Left forelimb (tissue), 1 donor: Measurements from ENCODE around the gene TRPV5.
A peak's percentile ranks its signal among the peaks of the same experiment; 100 is the strongest.

ENCODE experiments used
- DNase-seq: peaks from one replicate; pipeline ENCODE4 v3.0.0-alpha.2; 2018; ENCODE audit warnings: low spot score

Gene TRPV5

DNA sequence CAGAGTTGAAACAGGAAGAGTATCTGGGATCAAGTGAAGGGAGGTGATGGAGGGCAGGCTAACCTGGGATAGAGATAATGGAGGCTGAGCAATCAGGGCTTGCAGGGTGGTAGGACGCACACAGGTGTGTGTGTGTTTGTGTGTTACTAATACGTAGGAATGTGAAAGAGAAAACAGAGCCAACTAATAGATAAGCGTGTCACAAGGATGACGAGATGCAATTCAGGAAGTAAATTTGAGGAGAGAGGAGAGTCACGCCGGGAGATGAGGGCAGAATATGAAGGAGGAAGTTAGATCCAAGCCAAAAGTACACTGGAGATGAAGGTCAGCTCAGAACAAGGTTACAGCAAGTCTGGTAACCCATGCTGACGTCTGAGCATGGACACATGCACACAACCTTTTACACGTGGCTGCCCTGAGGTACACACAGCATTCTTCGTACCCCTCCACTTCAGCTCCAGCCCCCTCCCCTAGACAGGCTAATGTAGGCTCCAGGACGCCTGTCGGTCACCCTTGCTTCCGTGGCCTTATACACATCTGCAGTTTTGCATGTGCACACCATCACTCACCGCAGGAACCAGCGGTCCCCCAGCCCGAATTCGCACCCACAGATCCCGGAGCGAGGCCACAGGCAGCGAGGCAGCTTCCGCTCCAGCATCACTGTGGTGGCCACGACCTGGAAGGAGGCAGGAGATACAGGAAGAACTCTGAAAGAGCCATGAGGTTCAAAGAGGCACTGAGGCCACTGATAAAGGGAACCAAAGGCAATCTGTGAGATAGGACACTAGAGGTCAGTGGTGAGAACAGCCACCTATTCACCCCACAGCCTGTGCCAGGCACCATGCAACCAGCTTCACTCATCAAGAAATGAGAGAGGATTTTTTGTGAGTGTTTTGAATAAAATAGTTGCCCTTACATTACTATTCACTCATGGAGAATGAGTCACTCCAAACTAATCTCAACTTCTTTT lies 24.3 kb downstream of the TRPV5 start:
- no peak for DNase-seq

DNA sequence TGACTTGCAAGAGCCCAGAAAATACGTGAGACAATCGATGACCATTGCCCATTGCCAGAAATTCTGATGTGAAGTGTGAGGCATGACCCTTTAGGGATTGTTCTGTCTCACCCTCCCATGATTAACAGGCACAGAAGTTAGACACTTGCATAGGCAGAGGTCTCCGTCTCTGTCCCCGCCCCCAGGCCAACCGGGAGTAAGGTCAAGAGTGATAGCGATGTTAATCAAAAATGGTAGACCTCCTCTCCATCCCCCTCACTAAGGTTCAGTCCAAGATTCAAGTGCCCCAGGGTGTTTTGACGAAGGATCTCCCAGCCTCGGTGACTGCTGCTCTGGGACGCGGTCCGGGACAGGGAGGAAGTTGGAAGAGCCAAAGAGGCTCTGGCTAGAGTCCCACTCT lies 25.3 kb downstream of the TRPV5 start:
- no peak for DNase-seq

DNA sequence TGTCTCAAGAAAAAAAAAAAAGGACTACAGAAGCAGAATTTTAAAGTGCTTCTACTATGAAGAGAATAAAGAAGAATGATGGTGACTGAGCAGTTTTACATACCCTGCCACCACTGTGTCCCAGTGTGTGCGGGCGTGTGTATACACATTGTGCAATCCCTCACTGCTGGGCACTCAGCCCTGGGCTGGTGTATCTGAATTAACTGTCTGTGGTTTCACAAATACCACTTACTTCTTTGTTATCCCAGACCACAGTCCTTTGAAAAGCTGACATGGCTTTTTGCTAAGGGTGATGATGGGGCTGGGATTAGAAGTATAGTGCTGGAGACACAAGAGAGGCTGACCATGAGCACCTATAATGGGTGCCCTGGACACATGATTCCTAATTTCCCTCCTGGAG lies 26.9 kb downstream of the TRPV5 start:
- no peak for DNase-seq

DNA sequence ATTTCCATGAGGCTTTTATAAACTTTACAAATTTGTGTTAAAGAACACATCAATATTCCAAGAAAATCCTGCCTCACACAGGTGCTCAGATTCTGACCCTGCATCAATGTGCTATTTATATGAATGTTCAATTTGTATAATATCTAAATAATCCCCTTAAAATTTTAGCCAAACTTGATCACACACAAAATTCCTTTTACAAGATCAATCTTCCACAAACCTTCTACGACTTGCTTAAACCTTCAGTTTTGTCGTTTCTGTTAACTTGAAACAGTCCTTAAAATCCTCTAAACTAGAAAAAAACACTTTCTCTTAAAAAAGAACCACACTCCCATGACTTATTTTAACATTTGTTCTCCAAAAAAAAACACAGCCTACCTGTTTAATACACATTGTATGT lies 27.8 kb downstream of the TRPV5 start:
- no peak for DNase-seq

DNA sequence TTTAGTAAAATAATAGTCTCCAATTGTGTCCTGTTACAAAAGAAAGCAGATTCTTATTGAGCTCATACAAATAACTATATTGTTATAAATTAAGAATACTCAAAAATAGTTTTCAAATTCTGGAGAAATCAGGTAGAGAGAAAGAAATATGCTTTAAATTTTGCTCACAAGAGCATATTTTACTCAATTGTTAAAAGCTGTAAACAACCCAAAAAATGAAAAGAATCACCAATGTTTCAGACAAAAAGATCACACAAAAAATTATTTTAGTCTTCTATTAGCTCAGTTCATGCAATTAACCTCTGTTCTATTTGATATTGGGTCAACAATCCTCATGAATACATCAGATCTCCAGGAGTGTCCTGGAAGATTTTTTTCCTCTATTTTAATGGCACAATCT lies 29.4 kb downstream of the TRPV5 start:
- DNase-seq = no peak

DNA sequence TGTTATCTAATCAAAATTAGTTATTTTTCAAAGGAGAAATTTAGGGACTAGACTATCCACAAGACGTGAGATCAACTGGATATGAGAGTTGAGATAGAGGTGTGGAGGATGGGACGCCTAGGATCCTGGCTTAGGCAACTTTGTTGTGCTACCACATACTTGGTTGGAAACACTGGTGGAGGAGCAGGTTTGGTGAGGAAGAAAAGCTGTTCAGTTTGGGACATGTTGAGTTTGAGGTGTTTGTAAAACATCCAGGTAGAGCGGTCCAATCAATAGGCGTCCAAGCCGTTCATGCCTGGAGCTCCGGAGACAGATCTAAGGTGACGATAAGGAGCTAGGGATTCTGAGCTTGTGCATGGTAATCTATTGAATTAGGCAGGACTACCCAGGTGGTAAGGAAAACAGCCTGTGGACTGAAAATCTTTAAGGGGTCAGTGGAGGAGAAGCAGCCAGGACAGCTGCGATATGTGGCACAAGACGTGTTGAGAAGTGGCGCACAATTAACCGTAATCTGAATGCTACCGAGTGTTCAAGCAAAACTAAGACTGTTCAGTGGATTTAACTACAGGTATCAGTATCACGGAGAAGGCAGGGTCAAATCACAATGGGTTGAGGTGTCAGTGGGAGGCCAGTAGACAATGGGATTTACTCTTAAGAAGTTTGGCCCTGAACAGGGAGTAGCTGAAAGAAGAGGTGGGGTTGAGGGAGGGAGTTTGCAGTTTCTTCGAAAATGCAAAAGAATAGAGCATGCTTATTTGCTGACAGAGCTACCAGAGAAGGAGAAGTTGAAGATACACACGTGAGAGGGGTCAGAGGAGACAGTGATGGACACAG lies 31.9 kb downstream of the TRPV5 start:
- no peak for DNase-seq

DNA sequence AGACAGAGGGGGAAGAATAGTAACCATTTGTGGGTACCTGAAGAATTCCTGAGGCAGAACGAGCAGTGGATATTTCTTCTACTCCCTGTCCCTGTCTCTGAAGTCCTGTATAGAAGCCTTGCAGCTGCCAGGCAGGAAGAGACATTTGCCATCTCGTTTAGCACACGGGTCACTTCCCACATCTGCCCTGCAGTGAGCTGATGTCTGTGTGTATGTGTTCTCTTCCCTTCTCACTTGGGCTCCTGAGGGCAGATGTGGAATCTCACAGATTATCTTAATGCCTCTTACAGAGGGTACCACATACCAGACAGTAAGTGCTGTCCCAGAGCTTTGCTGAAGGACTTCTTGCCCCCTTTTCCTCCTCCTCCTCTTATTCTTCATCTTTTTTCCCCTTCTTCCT lies 33.9 kb downstream of the TRPV5 start:
- DNase-seq = no peak

DNA sequence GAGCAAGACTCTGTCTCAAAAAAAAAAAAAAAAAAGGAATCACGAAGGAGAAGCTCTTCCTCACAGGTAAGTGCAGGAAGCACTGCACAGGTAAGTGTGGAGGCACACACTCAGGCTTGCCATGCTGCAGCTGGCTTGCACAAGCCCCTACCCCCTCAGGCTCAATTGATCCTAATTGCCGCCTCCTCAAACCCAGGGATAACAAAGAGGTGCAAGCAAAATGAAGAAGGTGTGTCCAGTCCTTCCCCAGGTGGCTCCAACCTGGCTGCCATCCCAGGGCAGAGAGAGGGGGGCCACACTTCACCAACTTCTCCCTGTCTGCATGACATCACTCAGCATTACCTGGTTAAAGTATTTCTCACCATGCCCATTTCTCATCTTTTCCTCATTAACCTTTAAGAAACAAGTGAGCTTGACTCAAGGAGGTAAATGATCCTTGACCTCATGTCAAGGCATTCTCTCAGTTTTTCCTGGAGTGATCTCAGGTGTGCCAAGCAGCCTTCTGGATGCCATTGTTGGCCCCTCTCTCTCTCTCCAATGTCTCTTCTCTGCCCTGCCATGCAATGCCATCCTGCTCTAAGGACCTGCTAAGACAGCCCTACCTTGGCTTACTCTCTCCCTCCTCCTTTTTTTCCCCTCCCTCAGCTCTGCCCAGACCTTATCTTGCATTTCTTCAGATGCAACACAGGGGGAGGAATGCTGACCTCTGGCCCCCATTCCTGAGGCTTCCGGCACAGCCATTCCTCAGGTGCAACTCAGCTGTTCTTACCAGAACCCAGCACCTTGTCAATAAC lies 35.0 kb downstream of the TRPV5 start:
- no peak for DNase-seq

DNA sequence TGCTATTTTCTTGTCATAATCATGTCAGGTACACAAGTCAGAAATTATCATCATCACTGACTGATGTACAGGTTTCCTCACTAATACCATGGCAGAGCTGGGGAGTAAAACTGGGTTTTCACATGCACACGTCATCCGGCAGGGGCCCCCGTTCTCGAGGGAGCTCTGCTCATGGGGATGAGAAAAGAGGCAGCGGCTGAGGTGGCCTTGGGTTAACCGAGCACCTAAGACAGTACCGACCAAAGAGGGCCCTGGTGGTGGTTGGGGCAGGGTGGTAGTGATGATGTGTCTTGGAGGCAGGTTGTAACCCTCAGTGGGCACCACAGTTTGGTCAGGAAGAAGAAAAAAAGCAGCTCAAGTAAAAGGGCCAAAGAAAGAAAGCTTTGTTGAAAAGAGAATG lies 35.9 kb downstream of the TRPV5 start:
- no peak for DNase-seq

DNA sequence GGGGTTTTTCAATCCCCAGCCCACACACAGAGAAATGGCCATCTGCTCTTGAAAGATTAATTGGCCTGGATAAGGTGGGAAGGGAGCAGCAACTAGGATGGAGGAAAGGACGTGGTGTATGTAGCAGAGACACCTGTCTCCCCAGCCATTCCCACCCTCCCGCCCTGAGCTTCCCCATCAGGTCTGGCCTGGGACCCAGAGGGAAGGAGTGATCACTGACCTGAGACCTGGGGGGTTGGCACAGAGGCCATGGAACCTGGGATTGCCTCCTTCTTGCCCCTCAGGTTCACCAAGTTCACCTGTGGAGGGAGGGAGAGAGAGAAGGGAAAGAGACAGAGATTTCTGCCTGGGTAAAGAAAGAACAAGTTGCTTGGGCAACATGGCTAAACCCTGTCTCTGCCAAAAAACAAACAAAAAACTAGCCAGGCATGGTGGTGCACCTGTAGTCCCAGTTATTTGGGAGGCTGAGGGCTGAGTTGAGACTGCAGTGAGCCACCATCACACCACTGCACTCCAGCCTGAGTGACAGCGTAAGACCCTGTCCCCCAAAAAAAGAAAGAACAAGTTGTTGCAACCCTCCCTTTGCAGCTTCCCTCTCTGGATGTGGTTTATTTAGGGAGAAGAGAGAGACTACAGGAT lies 36.7 kb downstream of the TRPV5 start:
- DNase-seq = no peak

DNA sequence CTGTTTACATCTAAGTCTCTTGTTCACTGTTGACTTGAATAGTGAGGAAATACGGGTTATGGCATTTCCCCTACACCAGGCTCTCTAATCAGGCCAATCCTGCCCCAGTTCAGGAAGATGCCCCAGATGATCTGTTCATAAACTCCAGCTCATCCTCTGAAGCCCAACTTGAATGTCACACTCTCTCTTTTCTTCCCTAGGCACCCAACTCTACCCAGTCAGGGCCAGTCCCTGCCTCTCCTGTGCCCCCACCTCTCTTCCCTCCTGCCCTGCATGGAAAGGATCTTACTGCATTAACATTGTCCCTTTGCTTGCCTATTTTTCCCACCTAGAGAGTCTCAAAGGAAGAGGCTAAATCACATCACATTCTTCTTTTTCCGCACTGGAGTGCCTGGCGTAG lies 37.4 kb downstream of the TRPV5 start:
- DNase-seq = no peak

DNA sequence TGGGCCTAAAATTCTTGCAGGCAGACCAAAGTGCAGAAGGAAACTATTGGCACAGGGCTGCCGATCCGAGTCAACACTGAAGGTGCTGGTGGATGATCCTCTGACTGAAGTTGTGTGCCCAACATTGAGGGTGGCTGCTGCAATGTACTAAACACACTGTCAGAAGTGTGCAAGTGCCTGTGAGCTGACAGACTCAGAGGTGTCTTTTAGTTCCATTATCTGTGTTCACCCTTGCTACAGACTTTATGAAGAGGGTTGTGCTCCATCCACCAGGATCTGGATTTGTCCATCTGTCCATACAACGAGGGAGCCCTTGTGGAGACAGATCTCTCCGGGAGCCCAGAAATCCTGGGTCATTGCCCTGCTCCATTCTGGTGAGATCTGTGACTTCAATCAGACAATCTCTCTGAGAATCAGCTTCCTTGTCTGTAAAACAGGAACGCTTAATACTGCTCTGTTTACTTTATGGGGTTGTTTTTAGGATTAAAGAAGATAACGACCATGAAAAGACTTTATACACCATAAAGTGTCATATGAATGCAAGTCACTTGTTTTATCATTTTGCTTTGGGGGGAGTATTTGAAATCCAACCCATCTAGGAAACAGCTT lies 38.5 kb downstream of the TRPV5 start:
- no peak for DNase-seq

DNA sequence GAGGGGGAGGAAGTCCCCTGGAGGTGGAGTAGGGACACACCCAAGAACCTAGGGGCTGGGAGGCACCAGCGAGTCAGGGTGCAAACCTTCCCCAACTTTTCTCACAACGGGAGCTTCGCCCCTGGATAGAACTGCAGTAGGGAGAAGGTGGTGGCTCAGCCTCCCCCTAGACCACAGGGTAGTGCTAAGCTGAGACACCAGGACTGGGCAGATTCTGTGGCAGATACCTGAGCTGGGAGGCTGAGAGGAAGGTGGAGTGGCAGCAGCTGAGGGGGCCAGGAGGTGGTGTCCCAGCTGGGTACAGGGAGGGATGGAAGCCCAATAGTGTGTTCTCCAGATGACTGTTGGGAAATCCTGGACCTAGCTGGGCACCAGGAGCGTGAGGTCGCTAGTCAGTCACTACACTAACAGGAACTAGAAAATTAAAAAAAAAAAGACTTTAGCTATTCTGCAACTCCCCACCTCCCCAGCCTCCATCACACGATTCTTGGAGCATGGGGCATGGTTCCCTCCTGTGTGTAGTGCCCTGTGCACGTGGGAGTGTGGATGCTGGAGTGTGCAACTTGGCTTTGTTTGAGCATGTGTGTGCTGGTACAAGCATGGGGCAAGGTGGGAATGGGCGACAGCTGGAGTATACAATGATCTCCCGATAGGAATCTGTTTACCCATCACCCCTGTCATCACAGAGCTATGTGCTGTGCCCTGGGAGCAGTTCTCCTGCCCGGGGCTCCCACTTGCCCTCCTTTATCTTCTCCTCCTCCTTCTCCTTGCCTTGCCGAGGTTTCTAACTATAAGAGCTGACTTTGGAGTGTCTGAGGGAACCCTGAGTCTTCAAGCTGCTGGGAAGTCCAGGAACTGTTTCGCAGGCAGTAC lies 39.2 kb downstream of the TRPV5 start:
- DNase-seq = peak; percentile 9

DNA sequence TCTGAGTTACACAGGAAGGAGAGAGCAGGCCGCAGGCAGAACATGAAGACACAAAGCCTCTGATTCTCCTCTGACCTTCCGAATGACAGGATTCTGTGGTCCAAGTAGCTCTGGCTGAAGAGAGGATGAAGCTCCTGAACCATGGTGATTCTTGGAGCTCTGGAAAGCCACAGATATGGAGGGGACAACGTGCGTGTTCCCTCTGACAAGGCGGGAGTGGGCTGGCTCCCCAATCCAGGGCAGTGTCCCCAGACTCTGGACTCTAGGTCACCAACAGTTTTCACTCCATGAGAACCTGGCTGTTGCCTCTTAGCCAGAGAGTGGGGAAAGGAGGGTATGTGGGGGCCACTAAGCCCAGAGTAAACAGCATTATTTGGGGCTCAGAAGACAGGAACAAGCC lies 40.6 kb downstream of the TRPV5 start:
- DNase-seq = peak; percentile 15

DNA sequence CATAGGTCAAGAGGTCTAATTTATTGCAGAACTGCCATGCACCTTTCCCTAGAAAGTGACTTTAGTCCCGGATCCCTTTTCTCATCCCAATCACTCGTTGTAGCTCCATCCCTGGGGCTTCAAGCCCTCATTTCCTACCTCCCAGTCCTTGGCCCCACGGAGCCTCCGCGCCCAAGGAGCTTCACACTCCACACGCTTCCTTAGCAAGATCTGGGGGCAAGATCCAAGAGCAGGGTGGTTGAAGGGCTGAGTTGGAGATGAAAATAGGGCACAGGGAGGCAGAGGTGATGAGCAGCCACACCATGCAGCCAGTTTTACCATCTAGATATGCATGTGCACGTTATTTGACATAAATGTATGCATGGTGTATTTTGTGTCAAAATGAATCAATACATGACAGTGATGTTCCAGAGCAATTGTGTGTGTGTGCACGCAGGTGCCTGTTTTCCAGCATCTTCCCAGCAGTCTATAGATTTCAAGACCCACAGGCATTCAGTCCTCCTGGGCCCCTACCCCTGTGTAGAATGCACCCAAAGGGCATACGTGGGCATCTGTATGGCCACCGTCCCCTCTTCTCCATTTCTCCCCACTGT lies 42.0 kb downstream of the TRPV5 start:
- peak; percentile 3 for DNase-seq

DNA sequence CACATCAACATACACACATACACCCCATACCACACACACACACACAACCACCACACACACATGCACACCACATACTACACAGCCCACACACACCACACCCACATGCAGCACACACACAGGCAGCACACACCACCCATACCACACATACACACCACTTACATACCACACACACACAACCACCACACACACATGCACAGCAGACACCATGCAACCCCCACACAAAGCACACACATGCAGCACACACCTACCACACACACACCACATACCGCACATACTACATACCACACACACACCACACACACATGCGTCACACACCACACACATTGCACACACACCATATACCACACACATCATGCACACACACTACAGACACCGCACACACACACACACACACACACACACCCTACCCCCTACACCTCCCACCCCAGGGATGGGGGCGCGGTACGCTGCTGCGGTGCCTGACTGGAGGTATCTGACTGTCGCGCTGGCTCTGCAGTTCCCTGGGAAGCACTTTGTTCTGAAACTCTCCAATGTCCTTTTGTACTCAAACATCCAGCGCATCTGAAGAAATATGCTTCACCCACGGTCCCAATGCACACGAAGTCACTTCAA lies 42.6 kb downstream of the TRPV5 start:
- DNase-seq = peak; percentile 57

DNA sequence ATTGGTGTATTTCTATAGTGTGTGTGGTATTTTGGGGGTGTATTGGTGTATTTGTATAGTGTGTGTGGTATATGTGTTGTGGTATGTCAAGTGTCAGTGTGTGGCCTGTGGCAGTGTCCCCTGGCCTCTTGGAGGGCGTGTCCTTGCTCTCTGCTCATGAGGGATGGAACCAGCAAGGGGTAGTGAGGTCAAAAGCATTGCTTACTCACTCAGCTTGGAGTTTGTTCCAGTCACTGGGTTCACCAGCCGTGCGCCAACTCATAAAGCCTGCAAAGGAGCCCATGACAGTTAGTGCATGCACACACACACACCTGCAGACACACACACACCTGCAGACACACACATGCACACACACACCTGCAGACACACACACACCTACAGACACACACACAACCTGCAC lies 43.7 kb downstream of the TRPV5 start:
- DNase-seq = peak; percentile 4

DNA sequence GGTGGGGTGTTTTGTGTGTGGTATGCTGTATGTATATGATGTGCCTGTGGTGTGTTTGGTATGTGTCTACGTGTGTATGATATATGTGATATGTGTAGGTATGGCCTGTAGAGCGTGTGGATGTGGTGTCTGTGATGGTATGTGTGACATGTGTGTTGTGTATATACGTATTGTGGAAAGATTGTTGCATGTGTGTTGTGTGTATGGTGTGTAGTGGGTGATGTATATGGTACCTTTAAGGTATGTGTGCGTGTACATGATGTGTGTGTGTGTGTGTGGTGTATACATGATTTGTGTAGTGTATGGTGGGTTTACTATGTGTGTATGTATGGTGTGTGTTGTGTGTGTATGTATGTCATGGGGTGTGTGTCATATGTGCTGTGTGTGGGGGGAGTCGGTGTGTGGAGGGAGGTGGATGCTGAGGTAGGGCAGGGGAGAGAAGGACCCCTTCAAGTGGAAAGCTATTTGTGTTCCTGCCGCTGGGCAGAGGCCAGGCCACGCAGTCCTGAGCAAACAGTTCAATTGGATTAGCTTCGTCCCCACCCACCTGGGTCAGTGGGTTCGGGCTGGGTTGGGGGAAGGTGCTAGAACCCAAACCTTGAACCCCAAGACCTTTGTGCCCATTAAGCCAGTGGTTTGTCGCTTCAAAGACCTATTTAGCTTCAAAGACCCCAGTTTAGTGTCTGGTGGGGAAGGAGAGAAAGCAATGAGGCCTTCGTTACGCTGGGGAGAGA lies 46.1 kb downstream of the TRPV5 start:
- peak; percentile 52 for DNase-seq

DNA sequence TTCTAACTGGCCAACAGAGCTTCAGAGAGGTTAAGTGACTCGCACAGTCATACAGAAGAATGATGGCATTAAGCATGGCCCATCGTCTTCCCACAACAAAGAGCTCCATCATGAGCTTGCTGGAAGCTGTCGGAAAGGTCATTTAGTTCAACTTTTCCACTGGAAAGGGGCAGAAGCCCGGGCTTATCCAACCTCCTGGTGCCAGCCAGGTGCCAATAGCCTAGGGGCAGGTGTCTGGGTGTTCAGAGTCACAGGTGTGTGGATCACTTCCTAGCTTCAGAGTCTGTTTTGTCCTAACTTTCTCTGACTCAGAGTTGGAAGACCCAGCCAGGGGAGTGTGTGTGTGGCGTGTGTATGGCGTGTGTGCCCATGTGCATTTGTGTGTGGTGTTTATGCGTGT lies 46.7 kb downstream of the TRPV5 start:
- peak; percentile 49 for DNase-seq
